Endothelial cell of umbilical vein (primary cell): ENCODE measurements around the gene HTT. TPM values are rescaled to one million over a fixed set of nuclear protein-coding genes. Genes with fewer than 3 reads are reported as not detected.

Experiments used
- BruUV-seq: library from RNA; stranded (reverse); fragments of 400-500 nt; replicated peaks from 2 replicates; lab custom pipeline; 2021; lab: Mats Ljungman, UMichigan
- CTCF ChIA-PET: fragments of 300-600, 350-600 bp; sonication (Branson Sonifier 250); formaldehyde crosslinking; loops from one replicate; lab custom pipeline; 2021; ENCODE audit warnings: antibody characterized with exemption, inconsistent platforms; lab: Charles Lee
- POLR2A ChIA-PET: fragments of 300-600, 350-600 bp; sonication (Branson Sonifier 250); formaldehyde crosslinking; loops from one replicate; lab custom pipeline; 2021; ENCODE audit warnings: antibody characterized with exemption, inconsistent platforms; lab: Charles Lee
- DNase-seq: peaks from one replicate; pipeline ENCODE4 v3.0.0-alpha.2; 2011; ENCODE audit warnings: low read depth, low spot score
- FAIRE-seq: peaks from 2 replicates; lab custom pipeline; 2011; peaks lifted over from hg19 to GRCh38; lab: Jason Lieb, UNC
- H2AFZ ChIP-seq: 2 replicates; pipeline ENCODE4 v1.6.0; 2012; ENCODE audit warnings: low read depth, low read length, control low read depth, inconsistent platforms
- H3K27ac ChIP-seq: 2 replicates; pipeline ENCODE4 v1.5.1; 2011; ENCODE audit warnings: low read depth, mild to moderate bottlenecking, control low read depth, low read length, moderate library complexity; ENCODE audit not compliant: insufficient read depth
- H3K27me3 ChIP-seq, 2 experiments: 2 replicates each; pipeline versions ENCODE4 v1.6.0 to v1.6.1; 2011; ENCODE audit warnings: low read length in 2 of 2, mixed read lengths in 1 of 2; ENCODE audit not compliant: control insufficient read depth in 2 of 2, insufficient read depth in 2 of 2
- H3K36me3 ChIP-seq, 2 experiments: 2 replicates in 1 of 2; 3 replicates in 1 of 2; pipeline ENCODE4 v1.5.1; 2011; ENCODE audit warnings: low read length in 2 of 2, mild to moderate bottlenecking in 1 of 2, moderate library complexity in 1 of 2; ENCODE audit not compliant: control insufficient read depth in 2 of 2, insufficient read depth in 2 of 2; ENCODE audit errors: extremely low read depth in 1 of 2
- H3K4me1 ChIP-seq: 3 replicates; pipeline ENCODE4 v1.5.1; 2011; ENCODE audit warnings: mild to moderate bottlenecking, low read length; ENCODE audit not compliant: control insufficient read depth, insufficient read depth; ENCODE audit errors: extremely low read depth
- H3K4me2 ChIP-seq: 2 replicates; pipeline ENCODE4 v1.6.1; 2011; ENCODE audit warnings: low read length, control low read depth, mixed read lengths; ENCODE audit not compliant: insufficient read depth
- H3K4me3 ChIP-seq, 3 experiments: fragments of 200-600 bp in 1 of 3; sonication (generic), shearing (Covaris generic) in 1 of 3; replicated peaks in 1 of 3; 2 replicates each; pipeline ENCODE4 v1.5.1; 2011 to 2016; ENCODE audit warnings: control low read depth in 3 of 3, low read length in 3 of 3, mild to moderate bottlenecking in 2 of 3, inconsistent platforms in 1 of 3, low read depth in 1 of 3, moderate library complexity in 1 of 3; ENCODE audit not compliant: insufficient read depth in 1 of 3
- H3K79me2 ChIP-seq: 2 replicates; pipeline ENCODE4 v1.6.0; 2012; ENCODE audit warnings: low read length, inconsistent platforms; ENCODE audit not compliant: control insufficient read depth, insufficient read depth
- H3K9ac ChIP-seq: replicated peaks from 2 replicates; pipeline ENCODE3; 2011; ENCODE audit warnings: low read length, control low read depth; ENCODE audit not compliant: insufficient read depth; ENCODE audit errors: extremely low read depth
- H3K9me1 ChIP-seq: replicated peaks from 3 replicates; pipeline ENCODE4 v1.6.0; 2011; ENCODE audit warnings: mild to moderate bottlenecking, low read length; ENCODE audit not compliant: control insufficient read depth, insufficient read depth; ENCODE audit errors: extremely low read depth
- H3K9me3 ChIP-seq: replicated peaks from 2 replicates; pipeline ENCODE4 v1.5.1; 2012; ENCODE audit warnings: low read length, inconsistent platforms; ENCODE audit not compliant: control insufficient read depth, insufficient read depth
- H4K20me1 ChIP-seq: replicated peaks from 2 replicates; pipeline ENCODE3; 2011; ENCODE audit warnings: mild to moderate bottlenecking, low read length; ENCODE audit not compliant: control insufficient read depth, insufficient read depth; ENCODE audit errors: extremely low read depth
- CTCF ChIP-seq, 2 donors: IDR thresholded peaks; 1 replicate in 1 of 2; 2 replicates in 1 of 2; pipeline ENCODE4 v1.5.1; 2011; ENCODE audit warnings: low read length in 2 of 2, mild to moderate bottlenecking in 2 of 2, moderate library complexity in 2 of 2, control low read depth in 1 of 2, inconsistent platforms in 1 of 2, low read depth in 1 of 2; ENCODE audit not compliant: insufficient read depth in 1 of 2; ENCODE audit errors: extremely low read depth in 1 of 2
- EZH2 ChIP-seq: IDR thresholded peaks from 2 replicates; pipeline ENCODE4 v1.6.1; 2012; ENCODE audit warnings: borderline replicate concordance, low read depth, mild to moderate bottlenecking, moderate library complexity, low read length, inconsistent platforms; ENCODE audit not compliant: severe bottlenecking
- FOS ChIP-seq: IDR thresholded peaks from 2 replicates; pipeline ENCODE4 v1.6.1; 2011; ENCODE audit warnings: mild to moderate bottlenecking, low read length, moderate library complexity, borderline replicate concordance; ENCODE audit not compliant: insufficient read depth
- GATA2 ChIP-seq: IDR thresholded peaks from 2 replicates; pipeline ENCODE4 v1.7.0; 2011; ENCODE audit warnings: low read depth, mild to moderate bottlenecking, moderate library complexity, mixed read lengths, low read length; ENCODE audit not compliant: insufficient read length, insufficient read depth
- JUN ChIP-seq: IDR thresholded peaks from 2 replicates; pipeline ENCODE4 v1.6.1; 2011; ENCODE audit warnings: borderline replicate concordance, low read depth; ENCODE audit not compliant: insufficient read length, insufficient read depth
- MYC ChIP-seq: IDR thresholded peaks from one replicate; pipeline ENCODE4 v1.6.1; 2011; ENCODE audit warnings: mild to moderate bottlenecking, low read depth, low read length
- POLR2A ChIP-seq: IDR thresholded peaks from 2 replicates; pipeline ENCODE4 v1.6.1; 2012; ENCODE audit warnings: low read depth, mild to moderate bottlenecking, control low read depth, low read length
- POLR2AphosphoS5 ChIP-seq: IDR thresholded peaks from 2 replicates; pipeline ENCODE4 v1.6.1; 2012; ENCODE audit warnings: low read depth, mild to moderate bottlenecking, control low read depth, low read length, moderate library complexity; ENCODE audit not compliant: insufficient read depth
- dilution Hi-C: fragments of 300-500 bp; cut with MboI; formaldehyde crosslinking; loops from one replicate; pipeline ENCODE4 v1.15.0; 2019; ENCODE audit warnings: low sequenced_read_pairs; ENCODE audit not compliant: extremely low pct_ligation_motif_present
- intact Hi-C: fragments of 100-400 bp; cut with micrococcal nuclease; formaldehyde crosslinking; loops from one replicate; pipeline ENCODE4 v1.10.0; 2022
- polyA plus RNA-seq, 4 experiments: library from polyadenylated mRNA; depleted of rRNA in 3 of 4; stranded (reverse) in 3 of 4; unstranded in 1 of 4; fragments of >200 nt; gene quantifications; 2 replicates each; pipeline versions ENCODE4 v1.2.1 to v1.2.3, GENCODE V29; 2011 to 2012; ENCODE audit warnings: missing spikeins in 1 of 4
- total RNA-seq: library from RNA; stranded (reverse); gene quantifications from 2 replicates; pipeline ENCODE4 v1.2.3, GENCODE V29; 2021
- TF ChIP-seq, protein P1 (sequence below): IDR thresholded peaks from 2 replicates; pipeline ENCODE4 v1.6.1; 2011; ENCODE audit not compliant: insufficient read depth, insufficient read length

HTT gene
- total and polyA plus RNA-seq, 2 donors (not counting 3 experiments of a cell fraction or from before 2014, with no cell fraction given): 15.7 to 61.2 TPM

- Histone ChIP-seq H3K36me3 (peaks cover 13 to 33% of the 10 kb centered on the region in 2 experiments), H3K79me2 (no peaks in the 10 kb centered on the region), H3K9ac (no peak overlapping the region), H3K9me1 (no peaks in the 10 kb centered on the region), H3K4me2 (no peak overlapping the region), H3K4me3 (no peak overlapping the region), H4K20me1 (no peaks in the 10 kb centered on the region), H3K27me3 (no peaks in the 10 kb centered on the region), H3K4me1 (peaks cover 2% of the 10 kb centered on the region), H3K9me3 (no peaks in the 10 kb centered on the region), H3K27ac (no peak overlapping the region), H2AFZ (no peak overlapping the region)
- dilution Hi-C loops (no loop called here), intact Hi-C loops (no loop called here)
- no peak for FAIRE-seq
- ChIA-PET POLR2A (no interaction called here), CTCF (interaction anchor here (1.0 to 1.5 kb wide), 3 partner anchors 39 to 270 kb away, joined by 4 to 5 read pairs (median 4); no protein-coding TSS in a partner anchor)
- BruUV-seq: no TSS peak
- no peak for DNase-seq
- TF ChIP-seq POLR2AphosphoS5 (no peak), CTCF (IDR thresholded peaks at IDR 0.05; ENCODE audit: extremely low read depth in 1 of 2, insufficient read depth in 1 of 2, low read depth in 1 of 2, low read length in 2 of 2) (no peak), POLR2A (no peak), EZH2 (no peak), MYC (no peak), JUN (no peak), GATA2 (no peak), FOS (no peak)
- TF ChIP-seq, protein P1, sequence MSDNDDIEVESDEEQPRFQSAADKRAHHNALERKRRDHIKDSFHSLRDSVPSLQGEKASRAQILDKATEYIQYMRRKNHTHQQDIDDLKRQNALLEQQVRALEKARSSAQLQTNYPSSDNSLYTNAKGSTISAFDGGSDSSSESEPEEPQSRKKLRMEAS: no peak
These were observed 136.0 kb downstream of the HTT start for GRCh38 chr4:3210467-3210866.
